ENCODE results near the gene JPT1.
"Not testable (repeated sequence)": the region's sequence is repeated elsewhere in the genome, so short reads cannot be mapped to it uniquely, and the experiment has no call there.

Gene JPT1

GRCh38 chr17:75154195-75155106, at the start of gene JPT1:
Gene JPT1 (minus strand): TSS chr17:75154512. CDS start chr17:75154397, 115 bp downstream.
- DNase-seq, result peak; percentile 98

GRCh38 chr17:75199886-75200618, 45.7 kb upstream of the JPT1 start:
- DNase-seq, result no peak

GRCh38 chr17:75194879-75195278, 40.6 kb upstream of the JPT1 start:
- no peak for DNase-seq

- DNase-seq, result no peak
These were observed 37.3 kb upstream of the JPT1 start for GRCh38 chr17:75191584-75191983.

- no peak for DNase-seq
These were observed 34.3 kb upstream of the JPT1 start for GRCh38 chr17:75188614-75189013.

- no peak for DNase-seq
These were observed 29.9 kb upstream of the JPT1 start for GRCh38 chr17:75183999-75184884.

GRCh38 chr17:75182569-75183436, 28.5 kb upstream of the JPT1 start, which contains the start of gene SUMO2:
Gene SUMO2 (minus strand): TSS chr17:75182959. CDS start chr17:75182834, 125 bp downstream.
- peak; percentile 94 for DNase-seq

- no peak for DNase-seq
These were observed 27.9 kb upstream of the JPT1 start for GRCh38 chr17:75182319-75182568.

GRCh38 chr17:75181608-75182318, 27.5 kb upstream of the JPT1 start:
- DNase-seq, result peak; percentile 28

GRCh38 chr17:75181110-75181509, 26.8 kb upstream of the JPT1 start:
- no peak for DNase-seq

GRCh38 chr17:75178453-75178852, 24.1 kb upstream of the JPT1 start:
- no peak for DNase-seq

- no peak for DNase-seq
These were observed 22.3 kb upstream of the JPT1 start for GRCh38 chr17:75176625-75177024.

- DNase-seq, result no peak
These were observed 20.7 kb upstream of the JPT1 start for GRCh38 chr17:75174996-75175395.

GRCh38 chr17:75173526-75173925, 19.2 kb upstream of the JPT1 start:
- no peak for DNase-seq

- no peak for DNase-seq
These were observed 14.7 kb upstream of the JPT1 start for GRCh38 chr17:75168998-75169397.

- DNase-seq, result not testable (repeated sequence)
These were observed 10.3 kb upstream of the JPT1 start for GRCh38 chr17:75164606-75165005.

- DNase-seq, result no peak
These were observed 8.8 kb upstream of the JPT1 start for GRCh38 chr17:75163074-75163473.

- DNase-seq, result no peak
These were observed 5.9 kb upstream of the JPT1 start for GRCh38 chr17:75160211-75160610.

GRCh38 chr17:75159196-75160031, 5.1 kb upstream of the JPT1 start:
- no peak for DNase-seq

- DNase-seq, result not testable (repeated sequence)
These were observed 4.2 kb upstream of the JPT1 start for GRCh38 chr17:75158480-75158879.
